Epithelial cell of esophagus (primary cell): ENCODE data around the gene KRT16.
"Not testable (repeated sequence)": the region's sequence is repeated elsewhere in the genome, so short reads cannot be mapped to it uniquely, and the experiment has no call there.

ENCODE experiments used
- DNase-seq: peaks from one replicate; pipeline ENCODE4 v3.0.0; 2010; ENCODE audit warnings: low read depth
- H3K4me3 ChIP-seq: 2 replicates; pipeline ENCODE4 v1.5.1; 2011; ENCODE audit warnings: mild to moderate bottlenecking, low read length, control low read depth
- CTCF ChIP-seq: IDR thresholded peaks from 2 replicates; pipeline ENCODE4 v1.5.1; 2011; ENCODE audit warnings: low read depth, mild to moderate bottlenecking, low read length, control low read depth, inconsistent platforms; ENCODE audit not compliant: insufficient read depth; ENCODE audit errors: missing control alignments

The KRT16 gene

GRCh38 chr17:41586863-41587495 is 25.6 kb downstream of the KRT16 start, which contains the start of gene KRT14:
KRT14 (minus strand) TSS chr17:41586895; CDS start chr17:41586834, 61 bp downstream.
- no peak for TF ChIP-seq CTCF
- peak; percentile 93 for DNase-seq
- peak within 1 kb of the TSS; percentile 84 for H3K4me3 ChIP-seq

GRCh38 chr17:41585301-41586056 is 27.1 kb downstream of the KRT16 start:
- DNase-seq, result no peak
- no peak for TF ChIP-seq CTCF
- peak overlapping the region; percentile 84 for H3K4me3 ChIP-seq

GRCh38 chr17:41584331-41584927 is 28.1 kb downstream of the KRT16 start:
- not testable (repeated sequence) for DNase-seq
- H3K4me3 ChIP-seq, result peak overlapping the region; percentile 84

- H3K4me3 ChIP-seq, result peak overlapping the region; percentile 84
- TF ChIP-seq CTCF, result peak; percentile 19
- peak; percentile 82 for DNase-seq
These were observed 29.1 kb downstream of the KRT16 start for GRCh38 chr17:41583137-41584127.

GRCh38 chr17:41582061-41582968 is 30.3 kb downstream of the KRT16 start:
- peak; percentile 82 for DNase-seq
- not testable (repeated sequence) for H3K4me3 ChIP-seq

GRCh38 chr17:41581366-41582060 is 31.1 kb downstream of the KRT16 start:
- no peak overlapping the region for H3K4me3 ChIP-seq
- DNase-seq, result peak; percentile 87

More at GRCh38 chr17:41581366-41582060, 31.1 kb downstream of the KRT16 start:
- peak; percentile 3 for TF ChIP-seq CTCF
